Measurements from ENCODE around the gene TREH.

DNA sequence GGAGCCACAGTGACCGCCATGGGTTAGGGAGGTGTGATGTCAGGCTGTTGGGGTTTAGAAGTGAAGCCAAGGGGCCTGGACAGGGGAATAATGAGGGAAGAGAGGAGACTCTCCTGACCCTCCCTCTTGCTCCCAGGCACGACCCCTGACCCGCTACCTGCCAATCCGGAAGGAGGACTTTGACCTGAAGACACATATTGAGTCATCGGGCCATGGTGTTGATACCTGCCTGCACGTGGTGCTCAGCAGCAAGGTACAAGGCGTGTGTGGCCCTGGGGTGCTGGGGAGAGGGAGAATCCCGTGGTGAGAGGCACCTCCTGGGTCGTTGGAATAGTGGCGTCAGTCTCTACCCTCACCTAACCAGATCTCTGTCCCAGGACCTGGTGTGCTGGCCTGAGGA lies 29.5 kb downstream of the TREH start:
- no peak for TF ChIP-seq EZH2 (IDR thresholded peaks at IDR 0.05; ENCODE audit: insufficient read depth, poor library complexity, severe bottlenecking)
- TF ChIP-seq EZH2phosphoT487 (IDR thresholded peaks at IDR 0.05; ENCODE audit: insufficient read depth, low read depth), result no peak

Measured in GM23248 (cell line).